Esophagus muscularis mucosa (tissue), 4 donors: ENCODE measurements around the gene PPP2R5C. TPM values are rescaled to one million over a fixed set of nuclear protein-coding genes. Genes with fewer than 3 reads are reported as not detected.

ENCODE experiments used
- DNase-seq: peaks from one replicate; pipeline ENCODE4 v3.0.0-alpha.2; 2017; ENCODE audit errors: extremely low spot score
- H3K27ac ChIP-seq, 4 donors: fragments of 200-600 bp; sonication (generic); replicated peaks in 1 of 4; 1 replicate in 3 of 4; 2 replicates in 1 of 4; pipeline ENCODE4 v1.5.1; 2016 to 2019; ENCODE audit warnings: mild to moderate bottlenecking in 1 of 4
- H3K27me3 ChIP-seq, 4 donors: fragments of 200-600 bp; sonication (generic); one replicate each; pipeline versions ENCODE4 v1.5.1 to v1.6.0; 2016 to 2019
- H3K36me3 ChIP-seq, 4 donors: fragments of 200-600 bp; sonication (generic); one replicate each; pipeline ENCODE4 v1.5.1; 2016 to 2019
- H3K4me1 ChIP-seq, 4 donors: fragments of 200-600 bp; sonication (generic); one replicate each; pipeline ENCODE4 v1.5.1; 2016 to 2019
- H3K4me3 ChIP-seq, 4 donors: fragments of 200-600 bp; sonication (generic); 1 replicate in 2 of 4; 2 replicates in 2 of 4; pipeline ENCODE4 v1.5.1; 2016 to 2019; ENCODE audit warnings: mild to moderate bottlenecking in 4 of 4, moderate library complexity in 1 of 4
- H3K9me3 ChIP-seq, 4 donors: fragments of 200-600 bp; sonication (generic); 1 replicate in 3 of 4; 2 replicates in 1 of 4; pipeline ENCODE4 v1.5.1; 2016 to 2019
- CTCF ChIP-seq, 3 experiments: fragments of 200-600 bp in 2 of 3; fragments of 450-650 bp in 1 of 3; sonication (generic) in 2 of 3; IDR thresholded peaks; one replicate each; pipeline ENCODE4 v1.5.1; 2017 to 2019; ENCODE audit warnings: antibody characterized with exemption in 3 of 3, mild to moderate bottlenecking in 2 of 3, moderate library complexity in 1 of 3
- EP300 ChIP-seq: sonication (generic); formaldehyde crosslinking; IDR thresholded peaks from one replicate; pipeline ENCODE4 v1.6.1; 2017; ENCODE audit warnings: antibody characterized with exemption
- POLR2A ChIP-seq: fragments of 450-650 bp; IDR thresholded peaks from one replicate; pipeline ENCODE4 v1.6.1; 2017; ENCODE audit warnings: antibody characterized with exemption, moderate library complexity, mild to moderate bottlenecking, low read depth
- POLR2AphosphoS5 ChIP-seq, 2 donors: sonication (generic); formaldehyde crosslinking; IDR thresholded peaks; one replicate each; pipeline ENCODE4 v1.6.1; 2017; ENCODE audit warnings: antibody characterized with exemption in 2 of 2
- WGBS: methylation state at CpG from one replicate; pipeline ENCODE4 v1.1.5; 2018; 5-methylcytosine and 5-hydroxymethylcytosine counted together
- intact Hi-C: fragments of 100-400 bp; cut with DNase I; formaldehyde crosslinking; loops from one replicate; pipeline ENCODE4 v1.15.1; 2023
- total RNA-seq, 4 donors: library from RNA; depleted of rRNA; stranded (reverse); fragments of >200 nt; gene quantifications; one replicate each; pipeline versions ENCODE4 v1.1.0 to v1.2.1, GENCODE V29; 2016

Gene PPP2R5C
- total RNA-seq, 4 donors from 2014 or later: 103 to 142 (median 131) TPM

DNA sequence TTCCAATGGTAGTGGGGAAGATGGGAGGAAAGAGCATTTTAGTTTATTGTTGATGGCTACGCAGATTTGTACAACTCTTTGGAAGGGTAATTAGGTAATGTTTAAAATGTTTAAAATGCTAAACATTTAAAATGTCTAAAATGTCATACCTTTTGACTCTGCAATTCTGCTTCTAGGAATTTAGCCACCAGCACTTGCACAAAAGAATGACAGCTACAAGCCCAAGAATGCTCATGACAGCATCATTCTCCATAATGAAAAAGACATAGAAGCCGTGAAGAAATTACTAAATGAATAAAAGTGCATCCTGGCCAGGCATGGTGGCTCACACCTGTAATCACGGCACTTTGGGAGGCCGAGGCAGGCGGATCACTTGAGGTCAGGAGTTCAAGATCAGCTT lies 182.9 kb downstream of the PPP2R5C start:
- Histone ChIP-seq H3K27me3 (peaks cover 0 to 33% (median 0%) of the 10 kb centered on the region in 4 donors), H3K36me3 (no peaks in the 10 kb centered on the region), H3K4me3 (no peak overlapping the region), H3K9me3 (no peaks in the 10 kb centered on the region), H3K4me1 (peaks cover 14 to 18% (median 16%) of the 10 kb centered on the region in 4 donors), H3K27ac (no peak overlapping the region)
- 66% methylated on average over 5 of the region's 5 CpGs for WGBS
- DNase-seq: no peak
- intact Hi-C loops: loop anchor here (10.0 kb wide), 1 partner anchor 180 kb away; the partner anchor contains the start of gene PPP2R5C
- TF ChIP-seq POLR2AphosphoS5 (IDR thresholded peaks at IDR 0.05) (no peak), CTCF (IDR thresholded peaks at IDR 0.05) (no peak)

DNA sequence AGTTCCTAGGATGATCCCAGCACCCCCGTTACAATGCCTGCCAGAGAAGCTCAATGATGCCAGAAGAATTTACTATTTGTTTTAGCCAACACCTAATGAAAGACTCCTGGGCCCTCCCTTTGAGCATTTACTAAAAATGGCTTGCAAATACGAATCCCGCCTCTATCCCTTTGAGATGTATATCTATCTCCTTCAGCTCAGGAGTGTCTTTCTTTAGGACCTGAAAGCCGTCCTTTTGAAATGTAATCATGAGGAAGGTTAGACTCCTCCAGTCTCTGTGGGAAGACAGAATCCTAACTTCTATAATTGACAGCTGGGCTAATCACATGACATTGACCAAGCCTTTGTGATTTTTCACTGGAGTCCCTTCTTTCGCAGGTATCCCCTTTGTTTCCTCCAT lies 183.7 kb downstream of the PPP2R5C start:
- TF ChIP-seq CTCF (IDR thresholded peaks at IDR 0.05) (no peak), POLR2A (no peak), EP300 (no peak), POLR2AphosphoS5 (IDR thresholded peaks at IDR 0.05) (no peak)
- intact Hi-C loops: loop anchor here (10.0 kb wide), 1 partner anchor 180 kb away; the partner anchor contains the start of gene PPP2R5C
- Histone ChIP-seq H3K36me3 (no peaks in the 10 kb centered on the region), H3K9me3 (no peaks in the 10 kb centered on the region), H3K27me3 (peaks cover 0 to 33% (median 0%) of the 10 kb centered on the region in 4 donors), H3K4me1 (peaks cover 17 to 25% (median 23%) of the 10 kb centered on the region in 4 donors), H3K27ac (no peak overlapping the region), H3K4me3 (no peak overlapping the region)
- 11% methylated on average over 5 of the region's 5 CpGs for WGBS
- DNase-seq: no peak

- TF ChIP-seq EP300 (no peak), POLR2A (no peak), POLR2AphosphoS5 (IDR thresholded peaks at IDR 0.05) (no peak), CTCF (IDR thresholded peaks at IDR 0.05) (no peak)
- WGBS: 12% methylated on average over 6 of the region's 8 CpGs
- peaks cover 17 to 28% (median 24%) of the 10 kb centered on the region in 4 donors for H3K4me1 ChIP-seq
- H3K27ac ChIP-seq: peak overlapping the region; percentile 97 to 99 (median 98)
- no peaks in the 10 kb centered on the region for H3K9me3 ChIP-seq
- peaks cover 0 to 30% (median 0%) of the 10 kb centered on the region in 4 donors for H3K27me3 ChIP-seq
- H3K36me3 ChIP-seq: no peaks in the 10 kb centered on the region
- H3K4me3 ChIP-seq: peak overlapping the region; percentile 62 to 87 (median 82)
- no peak for DNase-seq
- intact Hi-C loops: loop anchor here (10.0 kb wide), 1 partner anchor 183 kb away; the partner anchor contains the start of gene PPP2R5C
Measured at GRCh38 chr14:101947577-101947903, 186.0 kb downstream of the PPP2R5C start.

DNA sequence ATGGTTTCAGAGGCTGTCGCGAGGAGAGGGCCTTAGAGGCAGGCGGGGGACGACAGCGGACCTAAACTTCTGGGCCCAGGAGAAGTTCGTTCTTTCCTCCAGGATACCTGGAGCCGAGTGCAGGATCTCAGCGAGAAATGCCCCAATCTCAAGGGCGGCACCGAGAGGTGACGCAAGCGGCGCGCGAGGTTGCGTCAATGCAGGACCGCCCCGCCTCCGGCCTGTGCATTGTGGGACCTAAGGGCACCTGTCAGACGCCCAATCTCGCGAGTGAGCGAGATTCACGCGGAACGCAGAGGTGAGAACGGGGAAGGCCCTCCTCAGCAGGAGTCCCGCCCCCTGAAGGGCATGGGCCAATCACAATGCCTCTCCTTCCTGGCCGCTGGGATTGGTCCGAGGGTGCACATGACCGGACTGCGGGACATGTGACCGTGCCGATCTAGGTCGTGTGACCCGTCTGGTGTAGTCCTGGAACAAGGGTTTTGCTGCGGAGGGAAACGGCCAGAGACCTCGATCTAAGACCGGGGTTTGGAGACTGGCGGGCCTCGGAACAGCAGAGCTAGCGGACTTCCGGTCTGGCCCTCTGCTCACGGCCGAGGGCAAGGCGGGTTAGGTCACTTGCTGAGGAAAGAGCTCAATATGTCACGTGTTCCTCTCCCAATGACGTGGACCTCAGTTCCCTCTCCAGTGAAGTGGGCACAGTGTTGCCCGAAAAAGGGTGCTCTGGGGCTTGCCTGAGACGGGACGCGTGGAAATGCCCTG lies 186.6 kb downstream of the PPP2R5C start:
- Histone ChIP-seq H3K4me3 (peak overlapping the region; percentile 62 to 87 (median 82)), H3K27me3 (peaks cover 0 to 25% (median 0%) of the 10 kb centered on the region in 4 donors), H3K9me3 (no peaks in the 10 kb centered on the region), H3K4me1 (peaks cover 17 to 28% (median 24%) of the 10 kb centered on the region in 4 donors), H3K27ac (peak overlapping the region; percentile 97 to 99 (median 98)), H3K36me3 (no peaks in the 10 kb centered on the region)
- intact Hi-C loops: loop anchor here (10.0 kb wide), 1 partner anchor 183 kb away; the partner anchor contains the start of gene PPP2R5C
- 0% methylated on average over 28 of the region's 53 CpGs for WGBS
- peak; percentile 100 for DNase-seq
- TF ChIP-seq CTCF (IDR thresholded peaks at IDR 0.05): peak in 1 of 3 experiments; percentile 26
- TF ChIP-seq POLR2AphosphoS5 (IDR thresholded peaks at IDR 0.05): peak; percentile 99 to 100
- TF ChIP-seq EP300: peak; percentile 61
- peak; percentile 90 for TF ChIP-seq POLR2A
